HepG2 (cell line): ENCODE data around the gene EXOC7. TPM values are rescaled to one million over a fixed set of nuclear protein-coding genes. Genes with fewer than 3 reads are reported as not detected.

Experiments used
- ATAC-seq: fragments of 200-7000 bp; cut with Tn5 transposase; 3 replicates; pipeline ENCODE4 v1.9.1; 2020; ENCODE audit warnings: mild to moderate bottlenecking, moderate library complexity
- BruUV-seq: library from RNA; stranded (reverse); fragments of 400-500 nt; replicated peaks from 2 replicates; lab custom pipeline; 2021; lab: Mats Ljungman, UMichigan
- CTCF ChIA-PET: fragments of 300-600 bp; formaldehyde crosslinking; extraction: SDS; loops from one replicate; lab custom pipeline; 2021; ENCODE audit warnings: low total read pairs, inconsistent platforms, low intra/inter-chr PET ratio; lab: Yijun Ruan, JAX
- POLR2A ChIA-PET: fragments of 350-600 bp; sonication (Branson Sonifier 250); formaldehyde crosslinking; loops from one replicate; lab custom pipeline; 2020; ENCODE audit warnings: antibody characterized with exemption, inconsistent platforms; lab: Yijun Ruan, JAX
- DNase-seq: peaks from one replicate; pipeline ENCODE4 v3.0.0-alpha.2; 2015; ENCODE audit warnings: low spot score
- FAIRE-seq: peaks from 3 replicates; lab custom pipeline; 2011; peaks lifted over from hg19 to GRCh38; lab: Jason Lieb, UNC
- H2AFZ ChIP-seq: one replicate; pipeline ENCODE4 v1.6.1; 2011; ENCODE audit warnings: low read length, inconsistent platforms
- H3K27ac ChIP-seq: fragments of 300-600 bp; 3 replicates; pipeline ENCODE4 v1.8.0; 2011; ENCODE audit warnings: mixed run types, mild to moderate bottlenecking, mixed read lengths, low read length, inconsistent platforms; ENCODE audit not compliant: insufficient read depth; ENCODE audit errors: extremely low read length
- H3K27me3 ChIP-seq, 2 experiments: fragments of 200-600 bp in 1 of 2; 2 replicates in 1 of 2; 3 replicates in 1 of 2; pipeline versions ENCODE4 v1.6.0 to v1.8.0; 2011; ENCODE audit warnings: low read length in 2 of 2, mild to moderate bottlenecking in 2 of 2, moderate library complexity in 2 of 2, inconsistent platforms in 1 of 2; ENCODE audit not compliant: insufficient read depth in 2 of 2, control insufficient read depth in 1 of 2
- H3K36me3 ChIP-seq, 2 experiments: fragments of 200-600 bp in 1 of 2; replicated peaks in 1 of 2; 2 replicates in 1 of 2; 3 replicates in 1 of 2; pipeline versions ENCODE4 v1.5.1 to v1.8.0; 2011; ENCODE audit warnings: low read length in 2 of 2, inconsistent platforms in 1 of 2; ENCODE audit not compliant: insufficient read depth in 2 of 2, control insufficient read depth in 1 of 2
- H3K4me1 ChIP-seq: 2 replicates; pipeline ENCODE4 v1.5.1; 2012; ENCODE audit warnings: low read length, inconsistent platforms; ENCODE audit not compliant: insufficient read depth
- H3K4me2 ChIP-seq: 2 replicates; pipeline ENCODE4 v1.6.0; 2011; ENCODE audit warnings: low read depth, low read length, inconsistent platforms
- H3K4me3 ChIP-seq, 3 experiments: fragments of 200-600 bp in 1 of 3; sonication (generic), shearing (Covaris generic) in 1 of 3; replicated peaks in 1 of 3; 2 replicates each; pipeline ENCODE4 v1.5.1; 2011 to 2016; ENCODE audit warnings: low read length in 3 of 3, inconsistent platforms in 2 of 3, low read depth in 2 of 3, mild to moderate bottlenecking in 2 of 3, control low read depth in 1 of 3, mixed read lengths in 1 of 3; ENCODE audit not compliant: insufficient read depth in 1 of 3
- H3K79me2 ChIP-seq: one replicate; pipeline ENCODE4 v1.6.1; 2011; ENCODE audit warnings: low read length, inconsistent platforms; ENCODE audit not compliant: insufficient read depth
- H3K9ac ChIP-seq: 2 replicates; pipeline ENCODE4 v1.6.0; 2011; ENCODE audit warnings: mild to moderate bottlenecking, low read depth, low read length, inconsistent platforms; ENCODE audit not compliant: insufficient read depth
- H3K9me3 ChIP-seq: 2 replicates; pipeline ENCODE4 v1.5.1; 2012; ENCODE audit warnings: mild to moderate bottlenecking, low read length
- H4K20me1 ChIP-seq: 2 replicates; pipeline ENCODE4 v1.6.0; 2011; ENCODE audit warnings: inconsistent platforms, mild to moderate bottlenecking, low read length, moderate library complexity; ENCODE audit not compliant: insufficient read depth
- KAT8 ChIP-seq: IDR thresholded peaks from 2 replicates; pipeline ENCODE4 v1.6.1; 2016; ENCODE audit warnings: missing genetic modification reagents, missing compliant biosample characterization
- KDM2A ChIP-seq: sonication (generic); formaldehyde crosslinking; IDR thresholded peaks from 2 replicates; pipeline ENCODE4 v1.4.0; 2020; ENCODE audit warnings: low read depth, missing genetic modification reagents, borderline replicate concordance
- MAFK ChIP-seq, 2 experiments: IDR thresholded peaks in 1 of 2; conservative IDR thresholded peaks in 1 of 2; 2 replicates each; pipeline ENCODE4 v1.6.1; 2011; ENCODE audit warnings: improper control_type of control experiment in 2 of 2, low read length in 2 of 2
- POLR2A ChIP-seq, 2 experiments: IDR thresholded peaks; 2 replicates each; pipeline ENCODE4 v1.6.1; 2011; ENCODE audit warnings: low read depth in 2 of 2, low read length in 2 of 2, mild to moderate bottlenecking in 1 of 2, moderate library complexity in 1 of 2; ENCODE audit not compliant: insufficient read depth in 1 of 2
- RBFOX2 ChIP-seq: fragments of 200-400 bp; formaldehyde crosslinking; IDR thresholded peaks from 2 replicates; pipeline ENCODE4 v1.6.1; 2017; ENCODE audit warnings: low read depth, mild to moderate bottlenecking, low read length
- RFX1 ChIP-seq: fragments of 450-650 bp; IDR thresholded peaks from 2 replicates; pipeline ENCODE4 v1.6.1; 2017
- SRSF4 ChIP-seq: fragments of 200-400 bp; formaldehyde crosslinking; IDR thresholded peaks from one replicate; pipeline ENCODE4 v1.6.1; 2018; ENCODE audit warnings: mild to moderate bottlenecking, low read depth, low read length, moderate library complexity; ENCODE audit not compliant: poor library complexity, severe bottlenecking
- ZNF782 ChIP-seq: sonication (generic); formaldehyde crosslinking; IDR thresholded peaks from 2 replicates; pipeline ENCODE4 v1.4.0; 2020; ENCODE audit warnings: missing genetic modification reagents, mild to moderate bottlenecking, borderline replicate concordance
- ZNF841 ChIP-seq: sonication (generic); formaldehyde crosslinking; IDR thresholded peaks from 2 replicates; pipeline ENCODE4 v1.8.1; 2023; ENCODE audit warnings: missing genetic modification reagents, borderline replicate concordance
- WGBS: methylation state at CpG from one replicate; pipeline ENCODE4 v1.1.6; 2017; ENCODE audit warnings: low lambda C conversion rate; 5-methylcytosine and 5-hydroxymethylcytosine counted together
- in situ Hi-C: cut with HindIII; loops from 2 replicates; pipeline ENCODE4 v1.10.0; 2017; ENCODE audit warnings: low pct_unique_long_range_greater_than_20kb; ENCODE audit not compliant: extremely low pct_ligation_motif_present
- intact Hi-C: fragments of 100-400 bp; cut with micrococcal nuclease; formaldehyde crosslinking; loops from one replicate; pipeline ENCODE4 v1.10.0; 2022; ENCODE audit not compliant: unreplicated experiment
- polyA plus RNA-seq, 8 experiments: library from polyadenylated mRNA; depleted of rRNA in 3 of 8; stranded (reverse) in 7 of 8; unstranded in 1 of 8; fragments of >200 nt; fragmentation: Illumina TruSeq in 4 of 8; extraction: Trizol in 4 of 8; gene quantifications; 2 replicates each; pipeline versions ENCODE4 v1.2.1 to v1.2.3, GENCODE V29; 2011 to 2016; ENCODE audit warnings: low read depth in 4 of 8, missing spikeins in 1 of 8, mixed read lengths in 1 of 8; ENCODE audit not compliant: insufficient read depth in 1 of 8
- total RNA-seq, 5 experiments: library from RNA; depleted of rRNA; stranded (reverse); fragments of >200 nt; fragmentation: Illumina TruSeq; extraction: Trizol; gene quantifications; 2 replicates each; pipeline ENCODE4 v1.2.3, GENCODE V29; 2016; ENCODE audit warnings: low read depth in 1 of 5

The EXOC7 gene
- total and polyA plus RNA-seq, 2 of the 13 experiments (the other 11 are each of a cell fraction or from before 2014, with no cell fraction given) = 86.9 to 116 TPM

DNA sequence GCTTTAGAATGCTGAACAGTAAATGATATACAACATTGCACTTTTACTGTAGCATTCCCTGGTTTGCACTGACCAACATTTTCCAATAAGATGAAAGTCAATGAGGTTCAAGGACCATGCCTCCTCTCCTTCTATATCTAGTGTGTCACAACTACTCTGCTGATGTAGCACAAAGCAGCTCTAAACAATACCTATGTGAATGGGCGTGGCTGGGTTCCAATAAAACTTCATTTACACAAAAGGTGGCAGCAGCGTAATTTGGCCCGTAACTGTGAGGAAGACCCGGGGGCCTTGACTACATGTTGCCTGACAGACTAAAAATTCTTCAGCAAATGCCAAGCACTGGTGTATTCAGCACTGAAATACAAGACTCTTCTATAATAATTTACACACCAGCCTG, 37.8 kb downstream of the EXOC7 start:
- H3K27ac ChIP-seq = no peak overlapping the region
- H3K79me2 ChIP-seq = peaks cover 10% of the 10 kb centered on the region
- H4K20me1 ChIP-seq = 0 out of 2 replicates have a peak, but pooled peaks cover under 1% of the 10 kb centered on the region
- H3K27me3 ChIP-seq = no peaks in the 10 kb centered on the region
- BruUV-seq = no TSS peak
- intact Hi-C loops (no loop called here), in situ Hi-C loops (no loop called here)
- H3K9me3 ChIP-seq = no peaks in the 10 kb centered on the region
- CTCF ChIA-PET = no interaction called here
- 96% methylated on average over 4 of the region's 4 CpGs for WGBS
- H3K4me2 ChIP-seq = no peak overlapping the region
- no peak for FAIRE-seq
- peaks cover 43 to 73% of the 10 kb centered on the region in 2 experiments for H3K36me3 ChIP-seq
- TF ChIP-seq ZNF782 (no peak), POLR2A (IDR thresholded peaks at IDR 0.05; ENCODE audit: insufficient read depth in 1 of 2, low read depth in 2 of 2, low read length in 2 of 2) (0 out of 4 replicates have a peak, but pooled peaks of 1 of the 2 experiments have one; percentile 18), MAFK (conservative IDR thresholded peaks at IDR 0.05 in 1 of 2, IDR thresholded peaks at IDR 0.05 in 1 of 2; ENCODE audit: low read length in 2 of 2) (0 out of 4 replicates have a peak, but pooled peaks of 1 of the 2 experiments have one; percentile 17), SRSF4 (no peak)
- H3K9ac ChIP-seq = no peak overlapping the region
- ATAC-seq = no peak
- no peak overlapping the region for H3K4me3 ChIP-seq
- peaks cover 10% of the 10 kb centered on the region for H3K4me1 ChIP-seq
- no peak overlapping the region for H2AFZ ChIP-seq
- POLR2A ChIA-PET = interaction anchor here (0.7 kb wide), 1 partner anchor 71 kb away, joined by 3 read pairs; no protein-coding TSS in a partner anchor
- DNase-seq = no peak

DNA sequence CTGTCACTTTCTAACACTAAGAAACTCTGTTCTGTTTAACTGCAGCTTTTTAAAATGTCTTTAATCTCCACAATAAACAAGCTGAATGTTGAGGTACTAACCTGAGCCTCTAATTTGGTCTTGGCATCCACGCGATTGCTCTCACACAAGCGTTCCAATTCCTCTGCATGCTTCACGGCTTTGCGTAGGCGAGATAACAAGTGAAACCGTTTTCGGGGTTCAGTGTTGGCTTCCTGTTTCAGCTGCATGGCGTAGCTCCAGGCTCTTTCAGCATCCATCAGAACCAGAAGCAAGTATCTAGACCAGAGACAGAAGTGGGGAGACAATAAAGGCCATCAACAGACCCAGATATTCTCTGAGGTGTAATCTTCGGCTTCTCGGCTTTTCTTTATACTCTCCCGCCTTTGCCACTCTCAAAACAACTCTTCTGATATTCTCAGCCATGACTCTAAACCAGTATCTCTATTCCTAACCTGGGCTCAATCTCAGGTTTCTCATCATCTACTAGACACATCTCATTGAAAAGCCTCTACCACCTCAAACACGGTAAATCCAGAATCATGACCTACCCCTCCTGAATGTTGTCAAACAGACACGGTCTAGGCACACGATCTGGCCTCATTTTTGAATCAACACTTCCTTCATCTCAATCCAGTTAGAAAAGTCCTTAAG, 39.6 kb downstream of the EXOC7 start:
- H3K27ac ChIP-seq = no peak overlapping the region
- CTCF ChIA-PET = no interaction called here

More for the DNA sequence above, 39.6 kb downstream of the EXOC7 start:
- FAIRE-seq (no peak), DNase-seq (no peak), ATAC-seq (no peak)
- 98% methylated on average over 15 of the region's 15 CpGs for WGBS
- Histone ChIP-seq H4K20me1 (no peaks in the 10 kb centered on the region), H3K9me3 (no peaks in the 10 kb centered on the region), H3K4me2 (no peak overlapping the region), H3K9ac (no peak overlapping the region), H3K4me1 (no peaks in the 10 kb centered on the region), H3K79me2 (no peaks in the 10 kb centered on the region), H2AFZ (no peak overlapping the region), H3K36me3 (peaks cover 49 to 89% of the 10 kb centered on the region in 2 experiments), H3K27me3 (no peaks in the 10 kb centered on the region), H3K4me3 (no peak overlapping the region)
- TF ChIP-seq RBFOX2 = 0 out of 2 replicates have a peak, but pooled peaks have one; percentile 16
- TF ChIP-seq KDM2A = no peak
- TF ChIP-seq RFX1 = no peak
- no peak for TF ChIP-seq ZNF841
- no peak for TF ChIP-seq KAT8 (CRISPR knock-in tag)
- in situ Hi-C loops (no loop called here), intact Hi-C loops (no loop called here)
- BruUV-seq = no TSS peak
- POLR2A ChIA-PET = interaction anchor here (0.7 to 2.0 kb wide), 2 partner anchors 123 to 168 kb away, joined by 3 to 4 read pairs; partner anchors contain the start of genes FBF1 and TRIM65
